HG03095 (cell line): Measurements from ENCODE around the gene CDK16.

ENCODE experiments used
- ATAC-seq: cut with Tn5 transposase; IDR thresholded peaks from one replicate; pipeline ENCODE4 v1.9.1; 2021; ENCODE audit warnings: moderate library complexity; ENCODE audit not compliant: unreplicated experiment

CDK16 gene

GRCh38 chrX:47226531-47227333, 8.3 kb downstream of the CDK16 start:
- ATAC-seq = no peak

DNA sequence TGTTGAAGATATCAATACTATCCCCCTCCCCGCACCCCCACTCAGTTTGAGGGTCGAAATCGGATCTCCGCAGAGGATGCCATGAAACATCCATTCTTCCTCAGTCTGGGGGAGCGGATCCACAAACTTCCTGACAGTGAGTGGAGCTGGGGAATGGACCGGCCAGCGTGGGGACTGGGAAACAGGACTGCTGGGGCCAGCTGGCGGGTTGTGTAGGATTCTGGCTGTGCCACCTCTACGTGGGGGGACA, 8.8 kb downstream of the CDK16 start:
- ATAC-seq = no peak

GRCh38 chrX:47228550-47229270, 10.2 kb downstream of the CDK16 start:
- no peak for ATAC-seq

DNA sequence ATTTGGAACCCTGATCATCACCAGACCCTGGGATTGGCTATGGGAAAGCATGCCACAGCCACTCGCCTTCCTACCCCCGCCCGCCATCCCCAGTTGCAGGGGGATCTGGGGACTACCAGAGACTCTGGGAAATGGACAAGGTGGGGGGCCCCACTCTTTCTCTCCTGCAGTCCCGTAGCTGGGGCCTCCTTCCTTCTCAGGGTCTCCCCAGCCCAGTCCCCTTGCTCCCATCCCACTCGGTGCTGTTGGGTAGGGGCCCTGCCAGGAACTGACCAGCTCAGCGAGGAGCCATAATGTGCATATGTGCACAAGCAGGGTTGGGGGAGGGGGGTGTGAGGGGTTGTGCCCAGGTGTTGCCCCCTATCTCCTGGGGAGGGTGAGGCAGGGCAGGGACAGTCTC, 10.9 kb downstream of the CDK16 start:
- ATAC-seq = no peak

GRCh38 chrX:47230136-47230868, 11.8 kb downstream of the CDK16 start:
- no peak for ATAC-seq

GRCh38 chrX:47231167-47231566, 12.7 kb downstream of the CDK16 start:
- no peak for ATAC-seq

DNA sequence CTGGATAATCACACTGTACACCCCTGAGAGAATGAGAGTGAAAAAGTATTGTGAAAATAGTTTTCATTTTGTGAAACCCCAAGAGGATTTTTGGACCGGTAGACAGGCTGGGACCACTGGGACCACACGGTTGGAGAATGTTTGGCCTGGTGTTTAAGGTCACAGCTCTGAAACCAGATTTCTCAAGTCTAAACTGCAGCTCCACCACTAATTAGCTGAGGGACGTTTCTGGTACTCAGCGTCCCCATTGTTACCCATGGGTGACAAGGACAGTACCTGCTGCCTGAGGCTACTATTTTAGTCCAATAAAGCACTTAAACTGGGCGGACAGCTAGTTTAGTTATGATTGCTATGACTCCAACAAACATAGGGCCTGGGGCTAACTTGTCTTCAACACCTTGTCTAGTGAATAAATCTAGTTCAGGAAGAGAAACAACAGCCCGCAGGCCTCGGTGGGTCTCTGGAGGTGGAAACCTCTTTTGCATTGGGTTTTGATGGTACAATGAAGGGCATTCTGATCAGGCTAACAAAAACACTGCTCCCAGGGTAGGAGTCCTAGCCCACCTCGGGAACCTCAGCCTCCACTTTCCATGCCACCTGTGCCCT, 13.8 kb downstream of the CDK16 start:
- ATAC-seq = no peak

DNA sequence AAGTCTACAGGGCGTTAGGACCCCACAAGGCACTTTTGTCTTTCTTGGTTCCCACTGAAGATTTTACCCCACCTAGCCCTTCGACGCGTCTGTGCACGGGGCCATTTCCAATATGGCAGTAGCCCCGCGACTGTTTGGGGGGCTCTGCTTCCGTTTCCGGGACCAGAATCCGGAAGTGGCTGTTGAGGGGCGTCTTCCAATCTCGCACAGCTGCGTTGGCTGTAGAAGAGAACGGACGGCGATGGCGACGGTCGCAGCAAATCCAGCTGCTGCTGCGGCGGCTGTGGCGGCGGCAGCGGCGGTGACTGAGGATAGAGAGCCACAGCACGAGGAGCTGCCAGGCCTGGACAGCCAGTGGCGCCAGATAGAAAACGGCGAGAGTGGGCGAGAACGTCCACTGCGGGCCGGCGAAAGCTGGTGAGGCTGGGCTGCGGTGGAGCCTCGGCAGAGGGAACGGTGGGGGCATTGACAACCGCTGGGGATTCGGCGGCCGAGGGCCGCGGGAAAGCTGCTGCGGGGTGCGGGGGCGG, 14.4 kb downstream of the CDK16 start, which contains the start of gene USP11:
USP11 (plus strand) TSS at position 207 of the 530 bp plus-strand sequence; CDS start at position 242, 35 bp downstream.
- ATAC-seq = no peak

GRCh38 chrX:47233333-47234113, 15.0 kb downstream of the CDK16 start:
- peak; percentile 83 for ATAC-seq

- ATAC-seq = no peak
Measured at GRCh38 chrX:47234583-47234982, 16.1 kb downstream of the CDK16 start.

DNA sequence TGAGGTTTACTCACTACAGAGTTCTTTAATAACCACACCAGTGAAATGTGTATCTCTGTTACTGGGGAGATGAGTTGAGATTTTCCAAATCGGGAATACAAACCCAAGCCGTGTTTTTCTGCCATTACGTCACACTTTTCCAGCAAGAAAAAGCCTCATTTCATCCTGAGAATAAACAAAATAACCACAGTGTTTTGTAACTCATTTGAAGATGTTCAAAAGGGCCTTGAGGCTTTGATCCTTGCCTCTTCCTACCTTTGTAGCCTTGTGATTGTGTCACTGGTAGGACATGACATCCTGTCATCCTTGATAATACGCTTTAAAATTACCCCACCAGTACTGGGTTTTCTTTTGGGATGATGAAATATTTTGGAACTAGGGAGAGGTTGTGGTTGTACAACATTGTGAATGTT, 17.2 kb downstream of the CDK16 start:
- ATAC-seq = no peak

- ATAC-seq = no peak
Measured at GRCh38 chrX:47239199-47239598, 20.7 kb downstream of the CDK16 start.

GRCh38 chrX:47239898-47240545, 21.5 kb downstream of the CDK16 start:
- ATAC-seq = no peak

- no peak for ATAC-seq
Measured at GRCh38 chrX:47240619-47241018, 22.1 kb downstream of the CDK16 start.

- ATAC-seq = no peak
Measured at GRCh38 chrX:47241201-47242011, 22.9 kb downstream of the CDK16 start.

DNA sequence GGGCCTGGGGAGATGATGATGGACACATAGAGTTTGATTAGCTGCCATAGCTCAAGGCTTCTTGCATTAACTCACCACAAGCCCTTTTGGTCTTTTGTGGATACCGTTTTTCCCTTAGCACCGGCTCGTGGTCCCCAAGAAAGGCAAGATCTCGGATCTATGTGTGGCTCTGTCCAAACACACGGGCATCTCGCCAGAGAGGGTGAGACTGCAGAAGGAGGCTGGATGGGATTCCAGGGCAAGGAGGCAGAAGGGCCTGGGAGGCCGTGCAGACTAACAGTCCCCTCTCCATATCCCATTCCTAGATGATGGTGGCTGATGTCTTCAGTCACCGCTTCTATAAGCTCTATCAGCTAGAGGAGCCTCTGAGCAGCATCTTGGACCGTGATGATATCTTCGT, 23.8 kb downstream of the CDK16 start:
- no peak for ATAC-seq

DNA sequence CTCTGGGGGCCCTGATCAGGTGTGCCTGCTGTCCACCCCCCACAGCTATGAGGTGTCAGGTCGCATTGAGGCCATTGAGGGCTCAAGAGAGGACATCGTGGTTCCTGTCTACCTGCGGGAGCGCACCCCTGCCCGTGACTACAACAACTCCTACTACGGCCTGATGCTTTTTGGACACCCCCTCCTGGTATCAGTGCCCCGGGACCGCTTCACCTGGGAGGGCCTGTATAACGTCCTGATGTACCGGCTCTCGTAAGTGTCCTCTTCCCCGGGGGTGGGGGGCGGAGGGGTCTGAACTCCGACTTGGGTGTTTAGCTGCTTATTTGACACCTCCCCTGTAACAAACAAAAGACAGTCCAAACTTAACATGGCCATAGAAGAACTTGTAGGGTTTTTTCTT, 24.9 kb downstream of the CDK16 start:
- no peak for ATAC-seq

GRCh38 chrX:47244676-47245075, 26.2 kb downstream of the CDK16 start:
- ATAC-seq = no peak

- no peak for ATAC-seq
Measured at GRCh38 chrX:47245156-47245555, 26.7 kb downstream of the CDK16 start.
